Right lobe of liver (tissue), 6 donors: ENCODE results near the gene SEMA3A. TPM values are rescaled to one million over a fixed set of nuclear protein-coding genes. Genes with fewer than 3 reads are reported as not detected.

Experiments used
- ATAC-seq, 4 donors: fragments of 200-7000 bp; cut with Tn5 transposase; one replicate each; pipeline ENCODE4 v1.9.1; 2020; ENCODE audit warnings: mild to moderate bottlenecking in 4 of 4, moderate library complexity in 4 of 4
- DNase-seq, 3 donors: peaks; one replicate each; pipeline ENCODE4 v3.0.0-alpha.2; 2020
- H3K27ac ChIP-seq, 3 donors: fragments of 200-600 bp; one replicate each; pipeline ENCODE4 v1.8.0; 2022
- H3K27me3 ChIP-seq, 2 donors: fragments of 200-600 bp; one replicate each; pipeline ENCODE4 v1.8.0; 2022
- H3K36me3 ChIP-seq, 4 donors: fragments of 200-600 bp; sonication (generic) in 1 of 4; one replicate each; pipeline versions ENCODE4 v1.5.1 to v1.8.0; 2017 to 2022; ENCODE audit warnings: control low read depth in 1 of 4
- H3K4me1 ChIP-seq, 4 donors: fragments of 200-600 bp; sonication (generic) in 1 of 4; one replicate each; pipeline versions ENCODE4 v1.5.1 to v1.8.0; 2017 to 2022; ENCODE audit warnings: control low read depth in 1 of 4
- H3K4me3 ChIP-seq, 3 donors: fragments of 200-600 bp; one replicate each; pipeline ENCODE4 v1.8.0; 2022
- H3K9me3 ChIP-seq, 4 donors: fragments of 200-600 bp; sonication (generic) in 1 of 4; one replicate each; pipeline versions ENCODE4 v1.5.1 to v1.8.0; 2017 to 2022; ENCODE audit warnings: control low read depth in 1 of 4
- POLR2A ChIP-seq: fragments of 450-650 bp; IDR thresholded peaks from one replicate; pipeline ENCODE4 v1.6.1; 2017; ENCODE audit warnings: antibody characterized with exemption, mild to moderate bottlenecking
- WGBS: methylation state at CpG from one replicate; pipeline ENCODE4 v1.1.6; 2018; ENCODE audit warnings: low coverage, low lambda C conversion rate; ENCODE audit not compliant: insufficient coverage; ENCODE audit errors: missing lambda C conversion rate; 5-methylcytosine and 5-hydroxymethylcytosine counted together
- intact Hi-C, 2 donors: fragments of 100-400 bp; cut with DNase I; formaldehyde crosslinking; loops; one replicate each; pipeline versions ENCODE4 v1.11.2 to v1.14.1; 2022
- total RNA-seq, 6 experiments: library from RNA; depleted of rRNA in 2 of 6; stranded (reverse); fragments of >200 nt in 2 of 6; fragmentation: NEBNext Ultra II Directional in 3 of 6; extraction: Animal tissue kit (Norgen Biotek cat#: 25700) in 3 of 6; gene quantifications; one replicate each; pipeline versions ENCODE4 v1.1.0 to v1.2.4, GENCODE V29; 2016 to 2023
- TF ChIP-seq, protein P1 (sequence below), 4 donors: fragments of 200-600 bp in 3 of 4; fragments of 450-650 bp in 1 of 4; IDR thresholded peaks; one replicate each; pipeline versions ENCODE4 v1.5.1 to v1.8.0; 2016 to 2022; ENCODE audit warnings: antibody characterized with exemption in 4 of 4, mild to moderate bottlenecking in 2 of 4
- donor health status: DM: no; HTN: yes; CAD: no.
- donor health status: DM: no; HTN: no; CAD: no.
- donor health status: DM: no; HTN: no; CAD: no.
- donor health status: DM: no; HTN: yes; CAD: no.
- donor health status: DM: no; HTN: yes; CAD: no.

The SEMA3A gene
- total RNA-seq, 6 experiments from 2014 or later = 0.12 to 0.57 (median 0.29) TPM; not detected in 1

DNA sequence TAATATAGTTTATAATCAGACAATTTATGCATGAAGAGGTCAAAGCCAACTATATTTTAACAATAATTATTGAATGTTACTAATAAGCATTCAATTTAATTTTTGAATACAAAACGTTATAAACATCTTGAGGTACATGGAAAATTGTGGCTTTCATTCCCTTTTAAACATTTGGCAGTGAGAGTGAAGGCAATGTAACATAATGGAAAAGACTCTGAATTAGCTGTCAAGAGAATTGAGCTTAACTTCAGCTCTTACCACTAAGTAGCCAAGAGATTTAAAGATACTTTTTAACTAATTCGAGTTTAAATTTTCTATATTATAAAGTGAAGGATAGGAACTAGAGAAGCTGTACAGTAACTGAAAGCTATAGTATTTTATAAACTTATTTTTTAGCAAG, 98.6 kb downstream of the SEMA3A start:
- ATAC-seq = no peak
- no peaks in the 10 kb centered on the region for H3K36me3 ChIP-seq
- DNase-seq = no peak
- no peaks in the 10 kb centered on the region for H3K4me1 ChIP-seq
- H3K4me3 ChIP-seq = no peak overlapping the region
- TF ChIP-seq POLR2A = no peak
- TF ChIP-seq, protein P1, sequence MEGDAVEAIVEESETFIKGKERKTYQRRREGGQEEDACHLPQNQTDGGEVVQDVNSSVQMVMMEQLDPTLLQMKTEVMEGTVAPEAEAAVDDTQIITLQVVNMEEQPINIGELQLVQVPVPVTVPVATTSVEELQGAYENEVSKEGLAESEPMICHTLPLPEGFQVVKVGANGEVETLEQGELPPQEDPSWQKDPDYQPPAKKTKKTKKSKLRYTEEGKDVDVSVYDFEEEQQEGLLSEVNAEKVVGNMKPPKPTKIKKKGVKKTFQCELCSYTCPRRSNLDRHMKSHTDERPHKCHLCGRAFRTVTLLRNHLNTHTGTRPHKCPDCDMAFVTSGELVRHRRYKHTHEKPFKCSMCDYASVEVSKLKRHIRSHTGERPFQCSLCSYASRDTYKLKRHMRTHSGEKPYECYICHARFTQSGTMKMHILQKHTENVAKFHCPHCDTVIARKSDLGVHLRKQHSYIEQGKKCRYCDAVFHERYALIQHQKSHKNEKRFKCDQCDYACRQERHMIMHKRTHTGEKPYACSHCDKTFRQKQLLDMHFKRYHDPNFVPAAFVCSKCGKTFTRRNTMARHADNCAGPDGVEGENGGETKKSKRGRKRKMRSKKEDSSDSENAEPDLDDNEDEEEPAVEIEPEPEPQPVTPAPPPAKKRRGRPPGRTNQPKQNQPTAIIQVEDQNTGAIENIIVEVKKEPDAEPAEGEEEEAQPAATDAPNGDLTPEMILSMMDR (IDR thresholded peaks at IDR 0.05) = no peak
- H3K9me3 ChIP-seq = no peaks in the 10 kb centered on the region
- no peaks in the 10 kb centered on the region for H3K27me3 ChIP-seq
- intact Hi-C loops = no loop called here
- H3K27ac ChIP-seq = no peak overlapping the region
- WGBS = 22% methylated on average over 2 of the region's 2 CpGs

DNA sequence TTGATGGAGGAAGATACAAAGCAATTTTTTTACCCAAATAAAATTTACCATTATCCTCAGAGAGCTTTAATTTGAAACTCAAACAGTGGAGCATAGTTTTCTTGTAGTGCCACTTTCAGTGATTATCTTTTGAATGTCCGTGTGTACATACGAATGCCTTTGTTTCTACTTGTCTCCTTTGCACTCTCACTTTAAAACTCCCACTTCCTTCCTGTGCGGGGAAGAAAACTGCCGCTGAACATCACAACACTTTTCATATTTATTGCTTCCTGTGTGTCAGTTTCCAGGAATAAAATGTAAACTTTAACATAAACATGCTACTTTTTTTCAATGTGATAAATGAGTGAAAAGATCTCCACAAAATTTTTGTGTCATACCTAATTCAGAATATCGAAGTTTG, 102.4 kb downstream of the SEMA3A start:
- 8% methylated on average over 5 of the region's 5 CpGs for WGBS
- DNase-seq (no peak), ATAC-seq (no peak)
- TF ChIP-seq, protein P1 (IDR thresholded peaks at IDR 0.05) = no peak
- no peak for TF ChIP-seq POLR2A
- Histone ChIP-seq H3K36me3 (no peaks in the 10 kb centered on the region), H3K27me3 (no peaks in the 10 kb centered on the region), H3K27ac (no peak overlapping the region), H3K4me3 (no peak overlapping the region), H3K4me1 (no peaks in the 10 kb centered on the region), H3K9me3 (no peaks in the 10 kb centered on the region)
- intact Hi-C loops = no loop called here

DNA sequence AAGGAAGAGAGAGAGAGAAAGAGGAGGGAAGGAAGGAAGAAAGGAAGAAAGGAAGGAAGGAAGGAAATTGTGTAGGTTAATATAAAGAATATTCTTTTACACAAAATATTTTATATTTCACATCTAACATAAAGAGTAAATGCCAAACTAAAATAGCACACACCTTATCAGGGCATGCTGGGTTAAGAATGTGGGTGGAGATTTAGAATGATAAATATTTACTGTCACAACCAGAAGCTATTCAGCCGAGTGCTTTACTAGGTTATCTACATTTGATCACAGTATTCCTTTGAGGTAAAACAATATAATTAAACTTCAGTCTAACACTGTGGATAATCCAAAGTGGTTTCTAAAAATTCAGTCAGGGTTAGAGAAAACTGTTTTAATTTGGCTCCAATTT, 103.3 kb downstream of the SEMA3A start:
- Histone ChIP-seq H3K4me3 (no peak overlapping the region), H3K27ac (no peak overlapping the region), H3K4me1 (no peaks in the 10 kb centered on the region), H3K9me3 (no peaks in the 10 kb centered on the region), H3K27me3 (no peaks in the 10 kb centered on the region), H3K36me3 (no peaks in the 10 kb centered on the region)
- no peak for ATAC-seq
- no peak for TF ChIP-seq POLR2A
- TF ChIP-seq, protein P1 (IDR thresholded peaks at IDR 0.05) = no peak
- no peak for DNase-seq
- WGBS = 10% methylated on average over 1 of the region's 1 CpG
- intact Hi-C loops = no loop called here

DNA sequence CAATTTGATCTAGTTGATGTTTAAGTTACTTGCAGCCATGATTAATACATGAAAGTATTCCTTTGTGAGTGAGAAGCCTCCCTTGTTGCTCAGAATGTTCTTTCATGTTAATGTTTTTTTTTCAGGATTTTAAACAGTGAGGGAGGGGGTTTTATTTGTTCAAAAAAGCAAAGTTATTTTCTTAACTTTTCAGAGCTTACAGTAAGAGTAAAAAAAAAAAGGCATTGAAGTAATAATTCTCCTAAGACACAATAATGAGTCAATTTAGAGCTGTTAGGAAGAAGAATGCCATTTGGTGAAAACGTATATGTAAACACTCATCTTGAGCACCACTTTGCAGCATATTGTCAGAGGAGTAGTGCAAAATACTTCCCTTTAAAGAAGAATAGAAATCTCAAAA, 105.8 kb downstream of the SEMA3A start:
- Histone ChIP-seq H3K4me3 (no peak overlapping the region), H3K9me3 (no peaks in the 10 kb centered on the region), H3K27ac (no peak overlapping the region), H3K36me3 (no peaks in the 10 kb centered on the region), H3K4me1 (no peaks in the 10 kb centered on the region), H3K27me3 (no peaks in the 10 kb centered on the region)
- DNase-seq (no peak), ATAC-seq (no peak)
- WGBS = 40% methylated on average over 1 of the region's 1 CpG
- intact Hi-C loops = no loop called here
- TF ChIP-seq, protein P1 (IDR thresholded peaks at IDR 0.05) = no peak
- TF ChIP-seq POLR2A = no peak

DNA sequence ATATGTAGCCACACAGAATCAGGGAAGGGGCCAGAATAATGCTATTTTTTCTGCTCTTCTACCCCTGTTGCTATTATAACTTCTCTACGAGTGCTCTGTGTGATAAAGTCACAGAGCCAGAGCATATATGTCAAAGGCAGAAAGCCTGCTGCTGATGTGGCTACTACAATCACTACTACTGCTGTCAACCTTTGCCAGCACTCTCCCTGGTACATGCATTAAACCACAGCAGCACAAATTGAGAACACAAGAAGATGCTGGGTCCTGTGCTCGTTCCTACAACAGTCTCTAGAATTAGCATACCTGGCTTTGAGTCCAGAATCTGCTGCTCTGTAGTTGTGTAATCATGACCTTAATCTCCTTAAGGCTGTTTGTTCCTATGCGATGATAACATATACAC, 108.6 kb downstream of the SEMA3A start:
- 64% methylated on average over 3 of the region's 3 CpGs for WGBS
- intact Hi-C loops = no loop called here
- H3K36me3 ChIP-seq = no peaks in the 10 kb centered on the region
- DNase-seq = no peak
- H3K4me3 ChIP-seq = no peak overlapping the region
- no peak for TF ChIP-seq POLR2A
- TF ChIP-seq, protein P1 (IDR thresholded peaks at IDR 0.05) = no peak
- no peak overlapping the region for H3K27ac ChIP-seq
- H3K4me1 ChIP-seq = no peaks in the 10 kb centered on the region
- no peaks in the 10 kb centered on the region for H3K27me3 ChIP-seq
- ATAC-seq = no peak
- H3K9me3 ChIP-seq = no peaks in the 10 kb centered on the region
